Measurements from ENCODE around the gene MDC1. TPM values are rescaled to one million over a fixed set of nuclear protein-coding genes. Genes with fewer than 3 reads are reported as not detected.

The MDC1 gene
- total RNA-seq, 1 donor: 12.1 TPM

- no peak for TF ChIP-seq CTCF (IDR thresholded peaks at IDR 0.05; ENCODE audit: insufficient read depth, low read length)
- DNase-seq (ENCODE audit: low read depth): no peak
- H3K4me3 ChIP-seq (ENCODE audit: low read depth, low read length): no peak overlapping the region
Observed at GRCh38 chr6:30654798-30655742, 62.0 kb downstream of the MDC1 start.

- TF ChIP-seq CTCF (IDR thresholded peaks at IDR 0.05; ENCODE audit: insufficient read depth, low read length): no peak
- no peak for DNase-seq (ENCODE audit: low read depth)
- H3K4me3 ChIP-seq (ENCODE audit: low read depth, low read length): no peak overlapping the region
Observed at GRCh38 chr6:30651143-30651542, 65.9 kb downstream of the MDC1 start.

Small RNA genes lying within 50 kb of the gene (small RNA-seq; reads per million reads assigned to genes)
- gene RF00019: not detected
- not detected for gene RN7SL353P

Other genes starting within 250 kb of the MDC1 start
- gene HLA-E, start 227.8 kb downstream of the MDC1 start, total RNA-seq (ENCODE audit: low replicate concordance): 115 and 227 TPM in 2 replicates
- 41.1 and 45.1 TPM in 2 replicates for gene GNL1, start 160.8 kb downstream of the MDC1 start, total RNA-seq (ENCODE audit: low replicate concordance)
- gene PRR3, start 160.0 kb downstream of the MDC1 start, total RNA-seq (ENCODE audit: low replicate concordance): 2.3 and 11.0 TPM in 2 replicates
- 33.0 and 43.2 TPM in 2 replicates for gene ABCF1, start 145.8 kb downstream of the MDC1 start, total RNA-seq (ENCODE audit: low replicate concordance)
- 32.1 and 39.1 TPM in 2 replicates for gene PPP1R10, start 100.0 kb downstream of the MDC1 start, total RNA-seq (ENCODE audit: low replicate concordance)
- 47.7 and 110 TPM in 2 replicates for gene MRPS18B, start 99.4 kb downstream of the MDC1 start, total RNA-seq (ENCODE audit: low replicate concordance)
- 0.16 and 5.6 TPM in 2 replicates for gene ATAT1, start 90.4 kb downstream of the MDC1 start, total RNA-seq (ENCODE audit: low replicate concordance)
- 1.1 and 5.2 TPM in 2 replicates for gene C6orf136, start 70.1 kb downstream of the MDC1 start, total RNA-seq (ENCODE audit: low replicate concordance)
- 20.9 and 64.8 TPM in 2 replicates for gene DHX16, start 44.3 kb downstream of the MDC1 start, total RNA-seq (ENCODE audit: low replicate concordance)
- 33.0 and 82.2 TPM in 2 replicates for gene PPP1R18, start 30.6 kb downstream of the MDC1 start, total RNA-seq (ENCODE audit: low replicate concordance)
- gene NRM, start 26.3 kb downstream of the MDC1 start, total RNA-seq (ENCODE audit: low replicate concordance): 0.82 and 9.9 TPM in 2 replicates
- 120 and 996 TPM in 2 replicates for gene TUBB, start 3.1 kb upstream of the MDC1 start, total RNA-seq (ENCODE audit: low replicate concordance)
- gene FLOT1, start 25.4 kb upstream of the MDC1 start, total RNA-seq (ENCODE audit: low replicate concordance): 77.8 and 109 TPM in 2 replicates
- 23.8 and 26.7 TPM in 2 replicates for gene IER3, start 27.3 kb upstream of the MDC1 start, total RNA-seq (ENCODE audit: low replicate concordance)
- gene DDR1, start 167.2 kb upstream of the MDC1 start, total RNA-seq (ENCODE audit: low replicate concordance): 7.7 and 41.9 TPM in 2 replicates
- 3.8 and 12.7 TPM in 2 replicates for gene GTF2H4, start 190.9 kb upstream of the MDC1 start, total RNA-seq (ENCODE audit: low replicate concordance)
- gene VARS2, start 197.0 kb upstream of the MDC1 start, total RNA-seq (ENCODE audit: low replicate concordance): 15.6 and 18.5 TPM in 2 replicates
- gene SFTA2, start 214.9 kb upstream of the MDC1 start, total RNA-seq (ENCODE audit: low replicate concordance): not detected in 2 replicates
- gene MUCL3, start 223.7 kb upstream of the MDC1 start, total RNA-seq (ENCODE audit: low replicate concordance): under 0.01 TPM in 1 of 2 replicates, not detected in the other